ENCODE data around the gene TRPC4AP. TPM values are rescaled to one million over a fixed set of nuclear protein-coding genes. Genes with fewer than 3 reads are reported as not detected.

TRPC4AP gene
- polyA plus RNA-seq, 2 donors: 25.7 to 26.9 TPM

DNA sequence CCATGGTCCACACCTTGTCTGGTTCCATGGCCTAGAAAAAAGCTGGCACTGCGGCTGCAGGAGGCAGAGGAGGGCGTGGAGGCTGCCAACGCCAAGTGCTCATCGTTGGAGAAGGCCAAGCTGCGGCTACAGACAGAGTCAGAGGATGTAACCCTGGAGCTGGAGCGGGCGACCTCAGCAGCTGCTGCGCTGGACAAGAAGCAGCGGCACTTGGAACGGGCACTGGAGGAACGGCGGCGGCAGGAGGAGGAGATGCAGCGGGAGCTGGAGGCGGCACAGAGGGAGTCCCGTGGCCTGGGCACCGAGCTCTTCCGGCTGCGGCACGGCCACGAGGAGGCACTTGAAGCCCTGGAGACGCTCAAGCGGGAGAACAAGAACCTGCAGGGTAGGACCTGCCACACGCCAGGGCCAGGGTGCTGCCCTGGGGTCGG lies 93.6 kb downstream of the TRPC4AP start:
- WGBS, 2 donors: 88% methylated on average over 25 of the region's 25 CpGs
- H3K36me3 ChIP-seq (ENCODE audit: control insufficient read depth in 2 of 2, insufficient read depth in 2 of 2, low read length in 1 of 2): peaks cover 7 to 92% of the 10 kb centered on the region in 2 donors

DNA sequence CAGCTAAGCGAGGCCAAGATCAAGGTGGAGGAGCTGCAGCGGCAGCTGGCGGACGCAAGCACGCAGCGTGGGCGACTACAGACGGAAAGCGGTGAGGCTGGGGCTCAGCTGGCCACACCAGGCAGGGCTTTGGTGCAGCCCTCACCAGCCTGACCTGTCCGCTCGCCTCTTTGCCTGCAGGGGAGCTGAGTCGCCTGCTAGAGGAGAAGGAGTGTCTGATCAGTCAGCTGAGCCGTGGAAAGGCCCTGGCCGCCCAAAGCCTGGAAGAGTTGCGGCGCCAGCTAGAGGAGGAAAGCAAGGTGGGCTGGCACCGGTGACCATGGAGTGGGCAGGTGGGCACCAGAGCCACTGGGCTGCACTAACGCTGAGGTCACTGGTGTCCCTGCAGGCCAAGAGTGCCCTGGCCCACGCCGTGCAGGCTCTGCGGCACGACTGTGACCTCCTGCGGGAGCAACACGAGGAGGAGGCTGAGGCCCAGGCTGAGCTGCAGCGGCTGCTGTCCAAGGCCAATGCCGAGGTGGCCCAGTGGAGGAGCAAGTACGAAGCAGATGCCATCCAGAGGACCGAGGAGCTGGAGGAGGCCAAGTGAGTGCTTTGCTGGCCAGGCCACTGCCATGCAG lies 94.2 kb downstream of the TRPC4AP start:
- Histone ChIP-seq H3K27me3 (ENCODE audit: control insufficient read depth in 1 of 2, insufficient read depth in 2 of 2, low read length in 2 of 2) (no peaks in the 10 kb centered on the region), H3K9me3 (ENCODE audit: control insufficient read depth in 2 of 2, insufficient read depth in 1 of 2, low read depth in 1 of 2, low read length in 1 of 2) (no peaks in the 10 kb centered on the region), H3K27ac (ENCODE audit: low read depth in 2 of 2, low read length in 1 of 2) (no peak overlapping the region), H3K36me3 (ENCODE audit: control insufficient read depth in 2 of 2, insufficient read depth in 2 of 2, low read length in 1 of 2) (peaks cover 3 to 92% of the 10 kb centered on the region in 2 donors), H3K4me1 (ENCODE audit: control insufficient read depth in 2 of 2, insufficient read depth in 2 of 2, low read length in 1 of 2) (peaks cover 0 to 2% of the 10 kb centered on the region in 2 donors), H3K4me3 (ENCODE audit: low read depth in 1 of 2, low read length in 2 of 2) (no peak overlapping the region)
- WGBS, 2 donors: 89 to 92% methylated on average over 28 of the region's 28 CpGs

More for the DNA sequence above, 93.6 kb downstream of the TRPC4AP start:
- Histone ChIP-seq H3K4me1 (ENCODE audit: control insufficient read depth in 2 of 2, insufficient read depth in 2 of 2, low read length in 1 of 2) (peaks cover 0 to 2% of the 10 kb centered on the region in 2 donors), H3K27me3 (ENCODE audit: control insufficient read depth in 1 of 2, insufficient read depth in 2 of 2, low read length in 2 of 2) (no peaks in the 10 kb centered on the region), H3K9me3 (ENCODE audit: control insufficient read depth in 2 of 2, insufficient read depth in 1 of 2, low read depth in 1 of 2, low read length in 1 of 2) (no peaks in the 10 kb centered on the region), H3K4me3 (ENCODE audit: low read depth in 1 of 2, low read length in 2 of 2) (no peak overlapping the region), H3K27ac (ENCODE audit: low read depth in 2 of 2, low read length in 1 of 2) (no peak overlapping the region)

DNA sequence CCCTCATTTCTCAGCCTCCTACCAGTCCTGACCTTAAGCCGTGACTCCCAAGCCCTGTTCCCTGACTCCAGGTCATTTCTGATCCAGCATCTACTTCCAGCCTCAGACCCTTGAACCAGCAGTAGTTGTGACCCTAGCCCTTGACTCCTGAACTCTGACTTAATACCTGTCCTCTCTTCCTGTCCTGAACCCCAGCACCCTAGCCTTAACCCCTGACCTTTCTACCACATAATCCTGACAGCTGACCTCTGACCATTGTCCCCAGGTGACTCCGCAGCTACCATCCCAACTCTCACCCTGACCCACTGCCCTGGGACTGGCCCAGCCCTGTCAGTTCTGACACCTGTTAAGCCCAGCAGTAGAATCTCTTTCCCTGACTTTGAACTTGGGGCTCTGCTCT lies 94.8 kb downstream of the TRPC4AP start:
- no peaks in the 10 kb centered on the region for H3K27me3 ChIP-seq (ENCODE audit: control insufficient read depth in 1 of 2, insufficient read depth in 2 of 2, low read length in 2 of 2)
- H3K27ac ChIP-seq (ENCODE audit: low read depth in 2 of 2, low read length in 1 of 2): no peak overlapping the region
- H3K4me1 ChIP-seq (ENCODE audit: control insufficient read depth in 2 of 2, insufficient read depth in 2 of 2, low read length in 1 of 2): peaks cover 0 to 2% of the 10 kb centered on the region in 2 donors
- H3K9me3 ChIP-seq (ENCODE audit: control insufficient read depth in 2 of 2, insufficient read depth in 1 of 2, low read depth in 1 of 2, low read length in 1 of 2): no peaks in the 10 kb centered on the region
- WGBS, 2 donors: 96 to 100% methylated on average over 2 of the region's 2 CpGs
- H3K4me3 ChIP-seq (ENCODE audit: low read depth in 1 of 2, low read length in 2 of 2): no peak overlapping the region
- peaks cover 3 to 86% of the 10 kb centered on the region in 2 donors for H3K36me3 ChIP-seq (ENCODE audit: control insufficient read depth in 2 of 2, insufficient read depth in 2 of 2, low read length in 1 of 2)

DNA sequence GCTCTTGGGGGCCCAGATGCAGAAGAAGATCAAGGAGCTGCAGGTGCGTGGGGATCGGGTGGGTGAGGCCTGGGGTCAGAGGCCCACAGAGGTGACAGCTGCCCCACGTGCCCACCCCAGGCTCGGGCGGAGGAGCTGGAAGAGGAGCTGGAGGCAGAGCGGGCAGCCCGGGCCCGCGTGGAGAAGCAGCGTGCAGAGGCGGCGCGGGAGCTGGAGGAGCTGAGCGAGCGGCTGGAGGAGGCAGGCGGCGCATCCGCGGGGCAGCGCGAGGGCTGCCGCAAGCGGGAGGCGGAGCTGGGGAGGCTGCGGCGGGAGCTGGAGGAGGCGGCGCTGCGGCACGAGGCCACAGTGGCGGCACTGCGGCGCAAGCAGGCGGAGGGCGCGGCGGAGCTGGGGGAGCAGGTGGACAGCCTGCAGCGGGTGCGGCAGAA lies 95.5 kb downstream of the TRPC4AP start:
- H3K4me1 ChIP-seq (ENCODE audit: control insufficient read depth in 2 of 2, insufficient read depth in 2 of 2, low read length in 1 of 2): peaks cover 0 to 2% of the 10 kb centered on the region in 2 donors
- no peak overlapping the region for H3K4me3 ChIP-seq (ENCODE audit: low read depth in 1 of 2, low read length in 2 of 2)
- no peak overlapping the region for H3K27ac ChIP-seq (ENCODE audit: low read depth in 2 of 2, low read length in 1 of 2)
- 51 to 55% methylated on average over 32 to 39 of the region's 39 CpGs for WGBS, 2 donors
- no peaks in the 10 kb centered on the region for H3K27me3 ChIP-seq (ENCODE audit: control insufficient read depth in 1 of 2, insufficient read depth in 2 of 2, low read length in 2 of 2)
- H3K9me3 ChIP-seq (ENCODE audit: control insufficient read depth in 2 of 2, insufficient read depth in 1 of 2, low read depth in 1 of 2, low read length in 1 of 2): no peaks in the 10 kb centered on the region
- H3K36me3 ChIP-seq (ENCODE audit: control insufficient read depth in 2 of 2, insufficient read depth in 2 of 2, low read length in 1 of 2): peaks cover 3 to 81% of the 10 kb centered on the region in 2 donors

GRCh38 chr20:34996243-34997028 lies 96.2 kb downstream of the TRPC4AP start:
- 94 to 95% methylated on average over 26 of the region's 26 CpGs for WGBS, 2 donors
- Histone ChIP-seq H3K36me3 (ENCODE audit: control insufficient read depth in 2 of 2, insufficient read depth in 2 of 2, low read length in 1 of 2) (peaks cover 3 to 75% of the 10 kb centered on the region in 2 donors), H3K9me3 (ENCODE audit: control insufficient read depth in 2 of 2, insufficient read depth in 1 of 2, low read depth in 1 of 2, low read length in 1 of 2) (no peaks in the 10 kb centered on the region)

DNA sequence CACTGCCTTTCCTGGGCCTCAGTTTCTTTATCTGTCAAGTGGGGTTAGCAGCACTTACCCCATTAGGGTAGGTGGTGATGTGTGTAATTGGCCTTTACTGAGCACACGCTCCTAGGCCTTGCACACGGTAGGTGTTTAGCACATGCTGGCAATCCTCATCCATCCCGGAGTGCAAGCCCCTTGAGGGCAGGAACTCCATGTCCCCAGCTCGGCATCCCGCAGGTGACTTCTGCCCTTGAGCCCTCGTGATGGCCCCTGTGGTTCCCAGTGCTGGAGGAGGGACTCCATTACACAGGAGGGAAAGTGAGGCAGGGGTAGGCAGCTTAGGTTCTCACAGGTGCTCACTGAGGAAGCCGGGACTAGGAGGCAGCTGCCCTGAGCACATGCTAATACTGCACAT lies 96.9 kb downstream of the TRPC4AP start:
- H3K27ac ChIP-seq (ENCODE audit: low read depth in 2 of 2, low read length in 1 of 2): no peak overlapping the region
- H3K27me3 ChIP-seq (ENCODE audit: control insufficient read depth in 1 of 2, insufficient read depth in 2 of 2, low read length in 2 of 2): no peaks in the 10 kb centered on the region
- WGBS, 2 donors: 92 to 94% methylated on average over 7 of the region's 7 CpGs
- H3K4me3 ChIP-seq (ENCODE audit: low read depth in 1 of 2, low read length in 2 of 2): no peak overlapping the region
- H3K4me1 ChIP-seq (ENCODE audit: control insufficient read depth in 2 of 2, insufficient read depth in 2 of 2, low read length in 1 of 2): peaks cover 0 to 2% of the 10 kb centered on the region in 2 donors
- H3K36me3 ChIP-seq (ENCODE audit: control insufficient read depth in 2 of 2, insufficient read depth in 2 of 2, low read length in 1 of 2): peaks cover 3 to 67% of the 10 kb centered on the region in 2 donors
- H3K9me3 ChIP-seq (ENCODE audit: control insufficient read depth in 2 of 2, insufficient read depth in 1 of 2, low read depth in 1 of 2, low read length in 1 of 2): no peaks in the 10 kb centered on the region

More at GRCh38 chr20:34996243-34997028, 96.2 kb downstream of the TRPC4AP start:
- Histone ChIP-seq H3K27me3 (ENCODE audit: control insufficient read depth in 1 of 2, insufficient read depth in 2 of 2, low read length in 2 of 2) (no peaks in the 10 kb centered on the region), H3K4me1 (ENCODE audit: control insufficient read depth in 2 of 2, insufficient read depth in 2 of 2, low read length in 1 of 2) (peaks cover 0 to 2% of the 10 kb centered on the region in 2 donors), H3K4me3 (ENCODE audit: low read depth in 1 of 2, low read length in 2 of 2) (no peak overlapping the region), H3K27ac (ENCODE audit: low read depth in 2 of 2, low read length in 1 of 2) (no peak overlapping the region)

- Histone ChIP-seq H3K4me1 (ENCODE audit: control insufficient read depth in 2 of 2, insufficient read depth in 2 of 2, low read length in 1 of 2) (peaks cover 0 to 2% of the 10 kb centered on the region in 2 donors), H3K27me3 (ENCODE audit: control insufficient read depth in 1 of 2, insufficient read depth in 2 of 2, low read length in 2 of 2) (no peaks in the 10 kb centered on the region), H3K27ac (ENCODE audit: low read depth in 2 of 2, low read length in 1 of 2) (no peak overlapping the region), H3K36me3 (ENCODE audit: control insufficient read depth in 2 of 2, insufficient read depth in 2 of 2, low read length in 1 of 2) (peaks cover 3 to 62% of the 10 kb centered on the region in 2 donors), H3K9me3 (ENCODE audit: control insufficient read depth in 2 of 2, insufficient read depth in 1 of 2, low read depth in 1 of 2, low read length in 1 of 2) (no peaks in the 10 kb centered on the region), H3K4me3 (ENCODE audit: low read depth in 1 of 2, low read length in 2 of 2) (no peak overlapping the region)
- 76 to 88% methylated on average over 14 of the region's 14 CpGs for WGBS, 2 donors
These were observed 97.4 kb downstream of the TRPC4AP start for GRCh38 chr20:34995192-34995591.

- no peaks in the 10 kb centered on the region for H3K27me3 ChIP-seq (ENCODE audit: control insufficient read depth in 1 of 2, insufficient read depth in 2 of 2, low read length in 2 of 2)
- no peak overlapping the region for H3K4me3 ChIP-seq (ENCODE audit: low read depth in 1 of 2, low read length in 2 of 2)
- H3K4me1 ChIP-seq (ENCODE audit: control insufficient read depth in 2 of 2, insufficient read depth in 2 of 2, low read length in 1 of 2): peaks cover 0 to 2% of the 10 kb centered on the region in 2 donors
- H3K9me3 ChIP-seq (ENCODE audit: control insufficient read depth in 2 of 2, insufficient read depth in 1 of 2, low read depth in 1 of 2, low read length in 1 of 2): no peaks in the 10 kb centered on the region
- no peak overlapping the region for H3K27ac ChIP-seq (ENCODE audit: low read depth in 2 of 2, low read length in 1 of 2)
- H3K36me3 ChIP-seq (ENCODE audit: control insufficient read depth in 2 of 2, insufficient read depth in 2 of 2, low read length in 1 of 2): peaks cover 3 to 57% of the 10 kb centered on the region in 2 donors
- 73 to 80% methylated on average over 14 of the region's 14 CpGs for WGBS, 2 donors
These were observed 98.0 kb downstream of the TRPC4AP start for GRCh38 chr20:34994509-34995131.

GRCh38 chr20:34993941-34994508 lies 98.6 kb downstream of the TRPC4AP start:
- peaks cover 0 to 2% of the 10 kb centered on the region in 2 donors for H3K4me1 ChIP-seq (ENCODE audit: control insufficient read depth in 2 of 2, insufficient read depth in 2 of 2, low read length in 1 of 2)
- WGBS, 2 donors: 91 to 92% methylated on average over 22 of the region's 22 CpGs
- no peaks in the 10 kb centered on the region for H3K27me3 ChIP-seq (ENCODE audit: control insufficient read depth in 1 of 2, insufficient read depth in 2 of 2, low read length in 2 of 2)
- H3K36me3 ChIP-seq (ENCODE audit: control insufficient read depth in 2 of 2, insufficient read depth in 2 of 2, low read length in 1 of 2): peaks cover 0 to 53% of the 10 kb centered on the region in 2 donors
- H3K4me3 ChIP-seq (ENCODE audit: low read depth in 1 of 2, low read length in 2 of 2): no peak overlapping the region
- no peaks in the 10 kb centered on the region for H3K9me3 ChIP-seq (ENCODE audit: control insufficient read depth in 2 of 2, insufficient read depth in 1 of 2, low read depth in 1 of 2, low read length in 1 of 2)
- no peak overlapping the region for H3K27ac ChIP-seq (ENCODE audit: low read depth in 2 of 2, low read length in 1 of 2)

Data from esophagus (tissue), 2 donors.